ENCODE results near the gene GOLPH3L. TPM values are rescaled to one million over a fixed set of nuclear protein-coding genes. Genes with fewer than 3 reads are reported as not detected.

Gene GOLPH3L
- total and polyA plus RNA-seq, 10 of the 15 experiments (the other 5 are each of a cell fraction or from before 2014, with no cell fraction given): 7.7 to 29.9 (median 19.2) TPM

DNA sequence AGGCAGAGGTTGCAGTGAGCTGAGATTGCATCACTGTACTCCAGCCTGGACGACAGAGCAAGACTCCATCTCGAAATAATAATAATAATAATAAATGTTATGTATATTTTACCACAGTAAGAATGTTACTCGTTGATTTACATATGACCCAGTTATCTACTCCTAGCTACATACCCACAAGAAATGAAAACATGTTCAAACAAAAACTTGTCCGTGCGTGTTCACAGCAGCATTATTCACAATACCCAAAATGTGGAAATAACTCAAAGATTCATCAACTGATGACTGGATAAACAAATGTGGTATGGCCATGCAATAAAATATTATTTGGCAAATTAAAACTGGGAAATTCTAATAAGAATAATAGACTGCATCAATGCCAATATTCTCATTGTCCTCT, 35.8 kb downstream of the GOLPH3L start:
- CTCF ChIA-PET: interaction anchor here (1.6 to 2.8 kb wide), 2 partner anchors 15 to 261 kb away, joined by 3 to 8 read pairs; no protein-coding TSS in a partner anchor
- no TSS peak for BruUV-seq (replicated peaks)
- Histone ChIP-seq H3K36me3 (ENCODE audit: control insufficient read depth in 2 of 2, insufficient read depth in 2 of 2, low read length in 1 of 2) (peaks cover 0 to 4% of the 10 kb centered on the region in 2 experiments; a peak in 1 of 4 replicates), H3K27me3 (replicated peaks in 1 of 2; ENCODE audit: control insufficient read depth in 2 of 2, insufficient read depth in 2 of 2, low read length in 1 of 2) (no peaks in the 10 kb centered on the region), H2AFZ (ENCODE audit: control insufficient read depth, low read depth, low read length) (no peak overlapping the region), H3K4me3 (no peak overlapping the region), H4K20me1 (ENCODE audit: control insufficient read depth, insufficient read depth) (no peaks in the 10 kb centered on the region), H3K79me2 (ENCODE audit: control insufficient read depth, insufficient read depth, low read length) (no peaks in the 10 kb centered on the region), H3K4me2 (ENCODE audit: control insufficient read depth, insufficient read depth) (no peak overlapping the region), H3K4me1 (ENCODE audit: control insufficient read depth, insufficient read depth, low read length) (no peaks in the 10 kb centered on the region), H3K27ac (ENCODE audit: control insufficient read depth, insufficient read depth) (no peak overlapping the region), H3K9me3 (replicated peaks; ENCODE audit: control insufficient read depth, insufficient read depth, low read length) (no peaks in the 10 kb centered on the region), H3K9ac (ENCODE audit: control insufficient read depth, insufficient read depth, low read length) (no peak overlapping the region)
- POLR2A ChIA-PET: no interaction called here
- TF ChIP-seq SUPT20H (IDR thresholded peaks at IDR 0.05; ENCODE audit: borderline replicate concordance, control insufficient read depth, low read depth, low read length): no peak
- TF ChIP-seq, protein P1, sequence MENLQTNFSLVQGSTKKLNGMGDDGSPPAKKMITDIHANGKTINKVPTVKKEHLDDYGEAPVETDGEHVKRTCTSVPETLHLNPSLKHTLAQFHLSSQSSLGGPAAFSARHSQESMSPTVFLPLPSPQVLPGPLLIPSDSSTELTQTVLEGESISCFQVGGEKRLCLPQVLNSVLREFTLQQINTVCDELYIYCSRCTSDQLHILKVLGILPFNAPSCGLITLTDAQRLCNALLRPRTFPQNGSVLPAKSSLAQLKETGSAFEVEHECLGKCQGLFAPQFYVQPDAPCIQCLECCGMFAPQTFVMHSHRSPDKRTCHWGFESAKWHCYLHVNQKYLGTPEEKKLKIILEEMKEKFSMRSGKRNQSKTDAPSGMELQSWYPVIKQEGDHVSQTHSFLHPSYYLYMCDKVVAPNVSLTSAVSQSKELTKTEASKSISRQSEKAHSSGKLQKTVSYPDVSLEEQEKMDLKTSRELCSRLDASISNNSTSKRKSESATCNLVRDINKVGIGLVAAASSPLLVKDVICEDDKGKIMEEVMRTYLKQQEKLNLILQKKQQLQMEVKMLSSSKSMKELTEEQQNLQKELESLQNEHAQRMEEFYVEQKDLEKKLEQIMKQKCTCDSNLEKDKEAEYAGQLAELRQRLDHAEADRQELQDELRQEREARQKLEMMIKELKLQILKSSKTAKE (IDR thresholded peaks at IDR 0.05; ENCODE audit: low read depth, poor library complexity, severe bottlenecking): no peak
- TF ChIP-seq HDAC2 (IDR thresholded peaks at IDR 0.05): no peak
- no peak for TF ChIP-seq RB1 (IDR thresholded peaks at IDR 0.05; ENCODE audit: borderline replicate concordance)
- TF ChIP-seq PKNOX1 (IDR thresholded peaks at IDR 0.05): no peak
- no peak for TF ChIP-seq NFXL1 (IDR thresholded peaks at IDR 0.05; ENCODE audit: borderline replicate concordance)
- TF ChIP-seq E2F4 (IDR thresholded peaks at IDR 0.05; ENCODE audit: low read depth, low read length): no peak
- no peak for TF ChIP-seq RAD21 (IDR thresholded peaks at IDR 0.05; ENCODE audit: insufficient read depth, low read depth, low read length)
- TF ChIP-seq NBN (IDR thresholded peaks at IDR 0.05): no peak
- in situ Hi-C loops (cut with MboI) (no loop called here), intact Hi-C loops (cut with micrococcal nuclease; ENCODE audit: unreplicated experiment) (no loop called here)
- RAD21 ChIA-PET (ENCODE audit: unreplicated experiment): no interaction called here
- WGBS (ENCODE audit: insufficient coverage, insufficient replicate concordance, low lambda C conversion rate, missing lambda C conversion rate): 97% methylated on average over 5 of the region's 5 CpGs
- no peak for DNase-seq (ENCODE audit: low read depth, low spot score)
- FAIRE-seq: no peak
- ATAC-seq: no peak
- SMC1A ChIA-PET (ENCODE audit: uncharacterized antibody, unreplicated experiment): no interaction called here
